Myocyte (in vitro differentiated cells): Measurements from ENCODE around the gene CD300A. TPM values are rescaled to one million over a fixed set of nuclear protein-coding genes. Genes with fewer than 3 reads are reported as not detected.

Source experiments
- DNase-seq: peaks from one replicate; pipeline ENCODE4 v3.0.0-alpha.2; 2012; ENCODE audit warnings: low read depth
- total RNA-seq: library from RNA; depleted of rRNA; stranded (reverse); fragments of >200 nt; gene quantifications from 2 replicates; pipeline ENCODE4 v1.2.3, GENCODE V29; 2014

The CD300A gene
- total RNA-seq, 1 donor from 2014 or later: not detected

- DNase-seq: peak; percentile 77
Observed at GRCh38 chr17:74454197-74455024, 12.0 kb upstream of the CD300A start.

GRCh38 chr17:74455025-74455545 lies 11.3 kb upstream of the CD300A start:
- no peak for DNase-seq

- DNase-seq: no peak
Observed at GRCh38 chr17:74455821-74456220, 10.6 kb upstream of the CD300A start.

- DNase-seq: peak; percentile 70
Observed at GRCh38 chr17:74457146-74457819, 9.2 kb upstream of the CD300A start.

- no peak for DNase-seq
Observed at GRCh38 chr17:74457820-74458166, 8.6 kb upstream of the CD300A start.

- no peak for DNase-seq
Observed at GRCh38 chr17:74458835-74459234, 7.6 kb upstream of the CD300A start.

- DNase-seq: no peak
Observed at GRCh38 chr17:74459622-74460021, 6.8 kb upstream of the CD300A start.

- DNase-seq: no peak
Observed at GRCh38 chr17:74460241-74460640, 6.2 kb upstream of the CD300A start.

- no peak for DNase-seq
Observed at GRCh38 chr17:74460996-74461395, 5.4 kb upstream of the CD300A start.

DNA sequence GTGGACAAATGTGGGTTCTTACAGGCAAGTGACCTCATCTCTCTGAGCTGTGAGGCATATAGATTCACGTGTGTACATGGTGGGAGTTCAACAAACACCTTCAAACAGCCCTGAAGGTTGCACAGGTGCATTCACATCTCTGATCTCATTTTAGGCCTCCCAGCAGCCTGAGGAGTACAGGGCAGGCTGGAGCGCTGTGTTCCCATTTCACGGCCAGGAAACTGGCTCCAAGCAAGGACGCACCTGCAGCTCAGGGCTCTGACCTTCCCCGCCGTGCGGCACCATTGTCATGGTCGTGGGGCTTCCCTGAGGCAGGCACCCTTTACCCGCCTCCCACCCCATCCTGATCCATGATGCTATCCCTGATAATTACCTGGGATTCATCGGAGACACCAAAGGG lies 4.8 kb upstream of the CD300A start:
- no peak for DNase-seq

DNA sequence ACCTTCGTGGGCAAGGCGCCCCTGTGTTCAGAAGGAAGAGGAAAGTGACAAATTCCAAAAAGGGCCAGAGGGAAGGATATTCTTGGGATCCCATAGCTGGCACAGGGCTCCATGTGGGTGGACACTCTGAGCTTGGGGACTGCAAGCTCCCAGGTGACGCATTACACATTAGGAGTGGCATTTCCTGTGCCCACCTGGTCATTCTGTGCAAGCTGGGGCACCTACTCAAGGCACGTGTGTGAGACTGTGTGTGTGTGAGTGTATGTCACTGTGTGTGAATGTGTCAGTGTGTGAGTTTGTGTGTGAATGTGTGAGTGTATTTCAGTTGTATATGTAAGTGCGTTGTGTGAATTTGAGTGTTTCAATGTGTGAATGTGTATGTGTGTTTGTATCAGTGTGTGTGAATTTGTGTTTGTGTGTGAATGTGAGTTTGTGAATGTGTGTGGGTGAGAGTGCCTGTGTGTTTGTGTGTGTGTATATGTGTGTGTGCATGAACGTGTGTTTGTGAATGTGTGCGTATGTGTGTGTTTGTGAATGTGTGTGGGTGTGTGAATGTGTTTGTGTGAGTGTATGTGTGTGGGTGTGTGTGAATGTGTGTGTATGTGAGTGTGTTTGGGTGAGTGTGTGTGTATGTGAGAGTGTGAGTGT lies 1.6 kb upstream of the CD300A start:
- no peak for DNase-seq

DNA sequence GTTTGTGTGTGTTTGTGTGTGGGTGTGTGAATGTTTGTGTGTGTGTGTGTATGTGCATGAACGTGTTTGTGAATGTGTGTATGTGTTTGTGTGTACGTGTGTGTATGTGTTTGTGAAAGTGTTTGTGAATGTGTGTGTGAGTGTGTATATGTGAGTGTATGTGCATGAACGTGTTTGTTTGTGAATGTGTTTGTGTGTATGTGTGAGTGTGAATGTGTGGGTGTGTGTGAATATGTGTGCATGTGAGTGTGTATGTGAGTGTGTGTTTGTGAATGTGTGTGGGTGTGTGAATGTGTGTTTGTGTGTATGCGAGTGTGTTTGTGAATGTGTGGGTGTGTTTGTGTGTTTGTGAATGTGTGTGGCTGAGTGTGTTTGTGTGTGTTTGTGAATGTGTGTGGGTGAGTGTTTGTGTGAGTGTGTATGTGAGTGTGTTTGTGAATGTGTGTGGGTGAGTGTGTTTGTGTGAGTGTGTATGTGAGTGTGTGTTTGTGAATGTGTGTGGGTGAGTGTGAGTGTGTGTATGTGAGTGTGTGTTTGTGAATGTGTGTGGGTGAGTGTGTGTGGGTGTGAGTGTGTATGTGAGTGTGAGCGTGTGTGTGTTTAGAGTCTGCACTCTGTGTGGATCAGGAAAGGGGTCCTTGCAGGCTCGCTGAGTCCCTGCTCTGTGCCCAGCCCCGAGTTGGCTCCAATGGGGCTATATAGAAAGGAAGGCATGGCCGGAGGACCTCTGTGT lies 890 bp upstream of the CD300A start:
- DNase-seq: no peak

DNA sequence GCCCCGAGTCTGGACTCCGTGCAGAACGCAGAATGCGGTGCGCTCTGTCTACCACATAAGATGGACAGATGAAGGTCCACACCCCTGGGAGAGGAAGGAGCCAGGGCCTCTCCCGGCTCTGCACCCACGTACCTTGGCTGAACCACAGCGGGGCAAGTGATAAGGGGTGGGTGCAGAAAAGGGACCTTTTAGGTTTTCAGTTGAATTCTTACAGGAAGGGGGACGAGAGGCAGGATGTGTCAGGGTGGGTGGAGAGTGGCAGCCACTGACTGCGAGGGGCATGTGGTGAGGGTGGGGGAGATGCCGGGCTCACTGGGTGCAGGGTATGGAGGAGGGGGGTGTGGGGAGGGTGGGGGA lies 372 bp downstream of the CD300A start:
- DNase-seq: no peak

- no peak for DNase-seq
Observed at GRCh38 chr17:74467221-74467951, 952 bp downstream of the CD300A start.

DNA sequence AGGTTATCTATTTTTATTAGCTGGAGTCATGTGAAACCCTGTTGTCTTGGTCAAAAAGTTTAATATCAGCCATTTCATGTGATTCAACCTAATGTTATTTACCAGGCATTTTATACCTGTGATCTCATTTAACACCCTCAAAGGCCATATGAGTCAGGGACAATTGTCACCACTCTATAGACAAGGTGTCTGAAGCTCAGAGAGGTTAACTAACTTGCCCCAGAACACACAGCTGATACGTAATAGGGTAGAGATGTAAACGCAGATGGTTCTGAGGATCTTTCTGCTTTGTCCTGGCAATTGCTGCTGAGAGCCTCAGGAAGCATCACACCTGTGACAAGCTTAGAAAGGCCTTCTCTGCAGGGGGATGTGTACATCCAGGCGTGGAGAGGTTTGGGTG lies 4.9 kb downstream of the CD300A start:
- DNase-seq: no peak

- no peak for DNase-seq
Observed at GRCh38 chr17:74472890-74473289, 6.5 kb downstream of the CD300A start.

DNA sequence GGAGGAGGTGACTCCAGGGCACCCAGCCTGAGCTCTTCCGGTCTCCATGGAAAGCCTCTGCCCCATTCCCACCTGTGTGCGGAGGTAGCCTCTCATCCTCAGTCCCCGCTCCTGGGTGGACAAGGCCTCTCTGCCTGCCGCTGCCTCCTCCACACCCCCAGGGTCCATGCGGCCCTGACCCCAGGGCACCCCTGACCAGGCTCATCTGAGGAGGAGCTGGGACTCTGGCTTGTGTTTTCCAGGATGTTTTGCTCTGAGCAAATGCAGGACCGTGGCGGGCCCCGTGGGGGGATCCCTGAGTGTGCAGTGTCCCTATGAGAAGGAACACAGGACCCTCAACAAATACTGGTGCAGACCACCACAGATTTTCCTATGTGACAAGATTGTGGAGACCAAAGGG lies 6.9 kb downstream of the CD300A start:
- DNase-seq: no peak

- DNase-seq: no peak
Observed at GRCh38 chr17:74474043-74474792, 7.8 kb downstream of the CD300A start.

- no peak for DNase-seq
Observed at GRCh38 chr17:74475189-74475588, 8.8 kb downstream of the CD300A start.

- DNase-seq: no peak
Observed at GRCh38 chr17:74477411-74477810, 11.0 kb downstream of the CD300A start.
